GM12878 (cell line): Measurements from ENCODE around the gene IGSF23. TPM values are rescaled to one million over a fixed set of nuclear protein-coding genes. Genes with fewer than 3 reads are reported as not detected.

ENCODE experiments used
- ATAC-seq: fragments of 200-7000 bp; cut with Tn5 transposase; 3 replicates; pipeline ENCODE4 v1.9.1; 2020; ENCODE audit warnings: mild to moderate bottlenecking, moderate library complexity
- BruUV-seq: library from RNA; stranded (reverse); fragments of 400-500 nt; replicated peaks from 2 replicates; lab custom pipeline; 2021; lab: Mats Ljungman, UMichigan
- CTCF ChIA-PET: fragments of 300-600 bp; sonication (Branson Sonifier 250); formaldehyde crosslinking; extraction: SDS; loops from one replicate; lab custom pipeline; 2021; ENCODE audit warnings: inconsistent platforms; lab: Yijun Ruan, JAX
- POLR2A ChIA-PET: fragments of 350-600 bp; formaldehyde crosslinking; extraction: SDS; loops from one replicate; lab custom pipeline; 2021; ENCODE audit warnings: inconsistent platforms; lab: Charles Lee
- RAD21 ChIA-PET: fragments of 300-600 bp; sonication (Branson Sonifier 250); formaldehyde crosslinking; loops from one replicate; lab custom pipeline; 2023; ENCODE audit warnings: antibody characterized with exemption; ENCODE audit not compliant: unreplicated experiment; lab: Charles Lee
- SMC1A ChIA-PET: fragments of 300-600 bp; sonication (Branson Sonifier 250); formaldehyde crosslinking; loops from one replicate; lab custom pipeline; 2023; ENCODE audit not compliant: unreplicated experiment, uncharacterized antibody; lab: Charles Lee
- DNase-seq: peaks from one replicate; pipeline ENCODE4 v3.0.0-alpha.2; 2011; ENCODE audit warnings: low read depth, low spot score
- FAIRE-seq: peaks from 3 replicates; lab custom pipeline; 2011; peaks lifted over from hg19 to GRCh38; lab: Jason Lieb, UNC
- H2AFZ ChIP-seq: 2 replicates; pipeline ENCODE4 v1.6.0; 2011; ENCODE audit warnings: low read depth, low read length, control low read depth; ENCODE audit not compliant: control insufficient read depth
- H3K27ac ChIP-seq: 2 replicates; pipeline ENCODE4 v1.5.1; 2011; ENCODE audit warnings: control low read depth; ENCODE audit not compliant: control insufficient read depth, insufficient read depth
- H3K27me3 ChIP-seq, 2 experiments: replicated peaks in 1 of 2; 2 replicates each; pipeline versions ENCODE4 v1.6.0 to v1.6.1; 2011; ENCODE audit warnings: low read length in 1 of 2; ENCODE audit not compliant: control insufficient read depth in 2 of 2, insufficient read depth in 2 of 2
- H3K36me3 ChIP-seq, 2 experiments: 2 replicates each; pipeline ENCODE4 v1.5.1; 2011; ENCODE audit warnings: low read length in 1 of 2; ENCODE audit not compliant: control insufficient read depth in 2 of 2, insufficient read depth in 2 of 2
- H3K4me1 ChIP-seq: 2 replicates; pipeline ENCODE4 v1.6.1; 2011; ENCODE audit warnings: mild to moderate bottlenecking, low read length, moderate library complexity, mixed read lengths; ENCODE audit not compliant: control insufficient read depth, insufficient read depth
- H3K4me2 ChIP-seq: 2 replicates; pipeline ENCODE4 v1.6.0; 2011; ENCODE audit warnings: control low read depth; ENCODE audit not compliant: control insufficient read depth, insufficient read depth
- H3K4me3 ChIP-seq: fragments of 200-600 bp; sonication (generic); 2 replicates; pipeline ENCODE4 v1.5.1; 2016
- H3K79me2 ChIP-seq: 2 replicates; pipeline ENCODE4 v1.6.0; 2011; ENCODE audit warnings: low read length; ENCODE audit not compliant: control insufficient read depth, insufficient read depth
- H3K9ac ChIP-seq: 2 replicates; pipeline ENCODE4 v1.8.0; 2011; ENCODE audit warnings: low read length, control low read depth, mixed read lengths; ENCODE audit not compliant: control insufficient read depth, insufficient read depth
- H3K9me3 ChIP-seq: replicated peaks from 3 replicates; pipeline ENCODE4 v1.5.1; 2011; ENCODE audit warnings: mild to moderate bottlenecking, low read length; ENCODE audit not compliant: control insufficient read depth, insufficient read depth
- H4K20me1 ChIP-seq: 2 replicates; pipeline ENCODE4 v1.6.0; 2011; ENCODE audit not compliant: control insufficient read depth, insufficient read depth
- CEBPB ChIP-seq, 2 experiments: fragments of 150-350 bp in 1 of 2; IDR thresholded peaks; 2 replicates each; pipeline ENCODE4 v1.6.1; 2012 to 2014; ENCODE audit warnings: low read depth in 2 of 2, low read length in 2 of 2, borderline replicate concordance in 1 of 2, inconsistent platforms in 1 of 2
- EGR1 ChIP-seq, 2 experiments: IDR thresholded peaks; 1 replicate in 1 of 2; 2 replicates in 1 of 2; pipeline ENCODE4 v1.6.1; 2011 to 2012; ENCODE audit warnings: low read depth in 2 of 2, low read length in 2 of 2, borderline replicate concordance in 1 of 2, mild to moderate bottlenecking in 1 of 2, moderate library complexity in 1 of 2
- ETV6 ChIP-seq, 2 experiments: fragments of 450-650 bp in 1 of 2; IDR thresholded peaks in 1 of 2; conservative IDR thresholded peaks in 1 of 2; 2 replicates each; pipeline ENCODE4 v1.6.1; 2014; ENCODE audit warnings: antibody characterized with exemption in 1 of 2, borderline replicate concordance in 1 of 2, low read depth in 1 of 2, mild to moderate bottlenecking in 1 of 2, moderate library complexity in 1 of 2
- HDAC2 ChIP-seq: fragments of 200-600 bp; sonication (generic); IDR thresholded peaks from 2 replicates; pipeline ENCODE4 v1.6.1; 2017
- HDGF ChIP-seq: fragments of 450-650 bp; IDR thresholded peaks from 2 replicates; pipeline ENCODE4 v1.6.1; 2016; ENCODE audit warnings: antibody characterized with exemption
- JUNB ChIP-seq: IDR thresholded peaks from 2 replicates; pipeline ENCODE4 v1.6.1; 2016; ENCODE audit warnings: antibody characterized with exemption, mild to moderate bottlenecking
- NR2F1 ChIP-seq: fragments of 450-650 bp; conservative IDR thresholded peaks from 2 replicates; pipeline ENCODE4 v1.6.1; 2017; ENCODE audit warnings: mild to moderate bottlenecking
- RB1 ChIP-seq: fragments of 450-650 bp; formaldehyde crosslinking; IDR thresholded peaks from 2 replicates; pipeline ENCODE4 v1.6.1; 2017; ENCODE audit warnings: mild to moderate bottlenecking, borderline replicate concordance
- SIN3A ChIP-seq: IDR thresholded peaks from 2 replicates; pipeline ENCODE4 v1.6.1; 2012; ENCODE audit warnings: low read depth, low read length, improper control_type of control experiment
- SREBF2 ChIP-seq: IDR thresholded peaks from 2 replicates; pipeline ENCODE4 v1.6.1; 2012; ENCODE audit warnings: mild to moderate bottlenecking, low read length
- STAT3 ChIP-seq: IDR thresholded peaks from 2 replicates; pipeline ENCODE4 v1.6.1; 2011; ENCODE audit warnings: low read depth, low read length, improper control_type of control experiment
- ZNF24 ChIP-seq: fragments of 450-650 bp; IDR thresholded peaks from 2 replicates; pipeline ENCODE4 v1.6.1; 2017; ENCODE audit warnings: antibody characterized with exemption, mild to moderate bottlenecking
- WGBS: methylation state at CpG from one replicate; pipeline ENCODE4 v1.1.6; 2016; ENCODE audit warnings: low lambda C conversion rate; ENCODE audit not compliant: insufficient replicate concordance, insufficient coverage; ENCODE audit errors: missing lambda C conversion rate; 5-methylcytosine and 5-hydroxymethylcytosine counted together
- in situ Hi-C: fragments of 300-500 bp; cut with MboI; formaldehyde crosslinking; loops from 9 replicates; pipeline ENCODE4 v1.14.3; 2018; ENCODE audit warnings: mixed read lengths
- intact Hi-C: fragments of 100-400 bp; cut with micrococcal nuclease; formaldehyde crosslinking; loops from one replicate; pipeline ENCODE4 v1.14.2; 2022; ENCODE audit not compliant: unreplicated experiment
- polyA plus RNA-seq, 11 experiments: library from polyadenylated mRNA; depleted of rRNA in 4 of 11; unstranded in 6 of 11; stranded (reverse) in 5 of 11; fragments of >200 nt; fragmentation: Nextera tagmentation in 4 of 11; fragmentation: Illumina TruSeq in 1 of 11; extraction: Ambion mirVana in 4 of 11; extraction: Trizol in 1 of 11; gene quantifications; 1 replicate in 1 of 11; 2 replicates in 10 of 11; pipeline versions ENCODE4 v1.2.1 to v1.2.3, GENCODE V29; 2011 to 2016; ENCODE audit warnings: inconsistent platforms in 2 of 11, missing spikeins in 2 of 11, low read depth in 1 of 11
- total RNA-seq, 4 experiments: library from RNA; depleted of rRNA in 3 of 4; stranded (reverse); fragments of >200 nt in 3 of 4; fragmentation: Illumina TruSeq in 1 of 4; extraction: Trizol in 1 of 4; gene quantifications; 2 replicates each; pipeline versions ENCODE4 v1.2.1 to v1.2.3, GENCODE V29; 2013 to 2021
- TF ChIP-seq, protein P1 (sequence below): fragments of 450-650 bp; formaldehyde crosslinking; IDR thresholded peaks from 2 replicates; pipeline ENCODE4 v1.5.0; 2022; ENCODE audit warnings: mild to moderate bottlenecking, missing genetic modification characterization
- TF ChIP-seq, protein P2 (sequence below): fragments of 150-350 bp; IDR thresholded peaks from 2 replicates; pipeline ENCODE4 v1.6.1; 2016; ENCODE audit warnings: low read depth, low read length

IGSF23 gene
- total and polyA plus RNA-seq, 10 of the 15 experiments (the other 5 are each of a cell fraction or from before 2014, with no cell fraction given): not detected

DNA sequence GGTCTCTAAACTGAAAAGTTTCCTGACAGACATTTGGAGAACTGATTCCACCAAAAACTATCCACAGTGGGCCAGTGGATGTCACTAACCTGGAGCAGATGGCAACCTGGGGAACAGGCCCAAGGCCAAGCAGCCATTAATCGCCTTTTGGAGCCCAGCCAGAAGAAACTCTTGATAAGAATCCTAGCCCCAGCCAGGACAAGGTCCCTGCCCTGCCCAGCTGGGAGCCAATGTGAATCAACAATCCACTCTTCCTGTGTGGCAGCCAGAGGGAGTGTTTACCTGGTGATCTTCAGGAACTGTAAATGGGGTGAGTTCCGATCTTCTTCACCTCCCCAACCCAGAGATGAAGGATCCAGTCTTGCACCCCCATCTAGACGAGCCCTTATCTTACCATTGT is 14.5 kb upstream of the IGSF23 start (continued):
- TF ChIP-seq, protein P1, sequence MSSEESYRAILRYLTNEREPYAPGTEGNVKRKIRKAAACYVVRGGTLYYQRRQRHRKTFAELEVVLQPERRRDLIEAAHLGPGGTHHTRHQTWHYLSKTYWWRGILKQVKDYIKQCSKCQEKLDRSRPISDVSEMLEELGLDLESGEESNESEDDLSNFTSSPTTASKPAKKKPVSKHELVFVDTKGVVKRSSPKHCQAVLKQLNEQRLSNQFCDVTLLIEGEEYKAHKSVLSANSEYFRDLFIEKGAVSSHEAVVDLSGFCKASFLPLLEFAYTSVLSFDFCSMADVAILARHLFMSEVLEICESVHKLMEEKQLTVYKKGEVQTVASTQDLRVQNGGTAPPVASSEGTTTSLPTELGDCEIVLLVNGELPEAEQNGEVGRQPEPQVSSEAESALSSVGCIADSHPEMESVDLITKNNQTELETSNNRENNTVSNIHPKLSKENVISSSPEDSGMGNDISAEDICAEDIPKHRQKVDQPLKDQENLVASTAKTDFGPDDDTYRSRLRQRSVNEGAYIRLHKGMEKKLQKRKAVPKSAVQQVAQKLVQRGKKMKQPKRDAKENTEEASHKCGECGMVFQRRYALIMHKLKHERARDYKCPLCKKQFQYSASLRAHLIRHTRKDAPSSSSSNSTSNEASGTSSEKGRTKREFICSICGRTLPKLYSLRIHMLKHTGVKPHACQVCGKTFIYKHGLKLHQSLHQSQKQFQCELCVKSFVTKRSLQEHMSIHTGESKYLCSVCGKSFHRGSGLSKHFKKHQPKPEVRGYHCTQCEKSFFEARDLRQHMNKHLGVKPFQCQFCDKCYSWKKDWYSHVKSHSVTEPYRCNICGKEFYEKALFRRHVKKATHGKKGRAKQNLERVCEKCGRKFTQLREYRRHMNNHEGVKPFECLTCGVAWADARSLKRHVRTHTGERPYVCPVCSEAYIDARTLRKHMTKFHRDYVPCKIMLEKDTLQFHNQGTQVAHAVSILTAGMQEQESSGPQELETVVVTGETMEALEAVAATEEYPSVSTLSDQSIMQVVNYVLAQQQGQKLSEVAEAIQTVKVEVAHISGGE (CRISPR knock-in tag): no peak
- TF ChIP-seq HDGF (no peak), EGR1 (IDR thresholded peaks at IDR 0.05; ENCODE audit: borderline replicate concordance in 1 of 2, low read depth in 2 of 2, low read length in 2 of 2) (no peak), RB1 (no peak), ETV6 (conservative IDR thresholded peaks at IDR 0.05 in 1 of 2, IDR thresholded peaks at IDR 0.05 in 1 of 2; ENCODE audit: borderline replicate concordance in 1 of 2, low read depth in 1 of 2) (no peak), JUNB (no peak)

DNA sequence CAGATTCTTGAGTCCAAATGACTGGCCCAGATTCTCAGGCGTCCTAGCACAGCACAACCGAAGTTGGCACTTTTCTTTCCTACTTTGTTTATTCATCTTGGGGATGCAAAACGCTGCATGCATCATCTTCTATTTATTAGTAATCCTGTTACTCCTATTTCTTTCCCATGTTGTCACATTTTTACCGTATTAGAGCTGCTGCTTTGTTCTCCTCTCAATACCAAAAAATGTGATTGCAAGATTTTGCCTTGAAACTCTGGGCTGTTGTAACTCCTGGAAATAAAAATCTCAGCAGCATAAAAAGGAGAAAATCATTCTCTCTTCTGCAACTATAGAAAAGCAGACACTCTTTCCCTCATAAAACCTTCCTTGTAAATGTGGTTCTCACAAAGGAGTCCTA is 12.9 kb upstream of the IGSF23 start:
- no TSS peak for BruUV-seq
- CTCF ChIA-PET: interaction anchor here (2.0 kb wide), 1 partner anchor 29 kb away, joined by 6 read pairs; no protein-coding TSS in a partner anchor

More for the DNA sequence above, 12.9 kb upstream of the IGSF23 start:
- Histone ChIP-seq H3K4me3 (no peak overlapping the region), H3K9ac (no peak overlapping the region), H3K27me3 (no peaks in the 10 kb centered on the region), H3K79me2 (no peaks in the 10 kb centered on the region), H3K4me1 (no peaks in the 10 kb centered on the region), H3K27ac (no peak overlapping the region), H3K9me3 (no peaks in the 10 kb centered on the region; the same call in 2 of the 3 replicates)
- no peak for DNase-seq
- intact Hi-C loops (no loop called here), in situ Hi-C loops (no loop called here)
- 16% methylated on average over 4 of the region's 4 CpGs for WGBS
- SMC1A ChIA-PET: no interaction called here
- RAD21 ChIA-PET: no interaction called here
- TF ChIP-seq, protein P2, sequence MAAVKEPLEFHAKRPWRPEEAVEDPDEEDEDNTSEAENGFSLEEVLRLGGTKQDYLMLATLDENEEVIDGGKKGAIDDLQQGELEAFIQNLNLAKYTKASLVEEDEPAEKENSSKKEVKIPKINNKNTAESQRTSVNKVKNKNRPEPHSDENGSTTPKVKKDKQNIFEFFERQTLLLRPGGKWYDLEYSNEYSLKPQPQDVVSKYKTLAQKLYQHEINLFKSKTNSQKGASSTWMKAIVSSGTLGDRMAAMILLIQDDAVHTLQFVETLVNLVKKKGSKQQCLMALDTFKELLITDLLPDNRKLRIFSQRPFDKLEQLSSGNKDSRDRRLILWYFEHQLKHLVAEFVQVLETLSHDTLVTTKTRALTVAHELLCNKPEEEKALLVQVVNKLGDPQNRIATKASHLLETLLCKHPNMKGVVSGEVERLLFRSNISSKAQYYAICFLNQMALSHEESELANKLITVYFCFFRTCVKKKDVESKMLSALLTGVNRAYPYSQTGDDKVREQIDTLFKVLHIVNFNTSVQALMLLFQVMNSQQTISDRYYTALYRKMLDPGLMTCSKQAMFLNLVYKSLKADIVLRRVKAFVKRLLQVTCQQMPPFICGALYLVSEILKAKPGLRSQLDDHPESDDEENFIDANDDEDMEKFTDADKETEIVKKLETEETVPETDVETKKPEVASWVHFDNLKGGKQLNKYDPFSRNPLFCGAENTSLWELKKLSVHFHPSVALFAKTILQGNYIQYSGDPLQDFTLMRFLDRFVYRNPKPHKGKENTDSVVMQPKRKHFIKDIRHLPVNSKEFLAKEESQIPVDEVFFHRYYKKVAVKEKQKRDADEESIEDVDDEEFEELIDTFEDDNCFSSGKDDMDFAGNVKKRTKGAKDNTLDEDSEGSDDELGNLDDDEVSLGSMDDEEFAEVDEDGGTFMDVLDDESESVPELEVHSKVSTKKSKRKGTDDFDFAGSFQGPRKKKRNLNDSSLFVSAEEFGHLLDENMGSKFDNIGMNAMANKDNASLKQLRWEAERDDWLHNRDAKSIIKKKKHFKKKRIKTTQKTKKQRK: no peak
- TF ChIP-seq CEBPB (IDR thresholded peaks at IDR 0.05; ENCODE audit: borderline replicate concordance in 1 of 2, low read depth in 2 of 2, low read length in 2 of 2): no peak
- TF ChIP-seq ZNF24: no peak
- no peak for TF ChIP-seq SIN3A
- no peak for TF ChIP-seq NR2F1
- no peak for TF ChIP-seq STAT3
- no peak for TF ChIP-seq HDAC2
- TF ChIP-seq SREBF2: no peak
- TF ChIP-seq, all 136 proteins: peak for 0
- Histone ChIP-seq H4K20me1 (no peaks in the 10 kb centered on the region), H3K4me2 (no peak overlapping the region), H2AFZ (no peak overlapping the region), H3K36me3 (no peaks in the 10 kb centered on the region)
- no peak for ATAC-seq
- FAIRE-seq: no peak
- POLR2A ChIA-PET: no interaction called here
